Activated naive CD4-positive, alpha-beta T cell treated with anti-CD3 and anti-CD28 coated beads, Interleukin-2, amount 50 U/mL, for 72 hours (primary cell): ENCODE measurements around the gene SLITRK2. TPM values are rescaled to one million over a fixed set of nuclear protein-coding genes. Genes with fewer than 3 reads are reported as not detected.

ENCODE experiments used
- ATAC-seq, 2 donors: fragments of 150-1000 bp; cut with Tn5 transposase; 2 replicates each; pipeline ENCODE4 v1.10.0; 2021; ENCODE audit warnings: mild to moderate bottlenecking in 2 of 2, moderate library complexity in 2 of 2
- DNase-seq, 2 donors: peaks; one replicate each; pipeline ENCODE4 v3.0.0; 2021 to 2022; ENCODE audit warnings: low spot score in 2 of 2
- H3K27ac Mint-ChIP-seq, 2 donors: one replicate each; pipeline ENCODE4 v1.8.0; 2022; ENCODE audit warnings: mild to moderate bottlenecking in 2 of 2, mixed read lengths in 2 of 2
- H3K36me3 Mint-ChIP-seq, 2 donors: one replicate each; pipeline ENCODE4 v1.8.0; 2022; ENCODE audit warnings: mixed read lengths in 2 of 2
- H3K9me3 Mint-ChIP-seq, 2 donors: one replicate each; pipeline ENCODE4 v1.8.0; 2022; ENCODE audit warnings: mixed read lengths in 2 of 2
- total RNA-seq, 2 donors: library from RNA; stranded (reverse); gene quantifications; one replicate each; pipeline ENCODE4 v1.2.3, GENCODE V29; 2022

The SLITRK2 gene, protein sequence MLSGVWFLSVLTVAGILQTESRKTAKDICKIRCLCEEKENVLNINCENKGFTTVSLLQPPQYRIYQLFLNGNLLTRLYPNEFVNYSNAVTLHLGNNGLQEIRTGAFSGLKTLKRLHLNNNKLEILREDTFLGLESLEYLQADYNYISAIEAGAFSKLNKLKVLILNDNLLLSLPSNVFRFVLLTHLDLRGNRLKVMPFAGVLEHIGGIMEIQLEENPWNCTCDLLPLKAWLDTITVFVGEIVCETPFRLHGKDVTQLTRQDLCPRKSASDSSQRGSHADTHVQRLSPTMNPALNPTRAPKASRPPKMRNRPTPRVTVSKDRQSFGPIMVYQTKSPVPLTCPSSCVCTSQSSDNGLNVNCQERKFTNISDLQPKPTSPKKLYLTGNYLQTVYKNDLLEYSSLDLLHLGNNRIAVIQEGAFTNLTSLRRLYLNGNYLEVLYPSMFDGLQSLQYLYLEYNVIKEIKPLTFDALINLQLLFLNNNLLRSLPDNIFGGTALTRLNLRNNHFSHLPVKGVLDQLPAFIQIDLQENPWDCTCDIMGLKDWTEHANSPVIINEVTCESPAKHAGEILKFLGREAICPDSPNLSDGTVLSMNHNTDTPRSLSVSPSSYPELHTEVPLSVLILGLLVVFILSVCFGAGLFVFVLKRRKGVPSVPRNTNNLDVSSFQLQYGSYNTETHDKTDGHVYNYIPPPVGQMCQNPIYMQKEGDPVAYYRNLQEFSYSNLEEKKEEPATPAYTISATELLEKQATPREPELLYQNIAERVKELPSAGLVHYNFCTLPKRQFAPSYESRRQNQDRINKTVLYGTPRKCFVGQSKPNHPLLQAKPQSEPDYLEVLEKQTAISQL
- total RNA-seq, result not detected

DNA sequence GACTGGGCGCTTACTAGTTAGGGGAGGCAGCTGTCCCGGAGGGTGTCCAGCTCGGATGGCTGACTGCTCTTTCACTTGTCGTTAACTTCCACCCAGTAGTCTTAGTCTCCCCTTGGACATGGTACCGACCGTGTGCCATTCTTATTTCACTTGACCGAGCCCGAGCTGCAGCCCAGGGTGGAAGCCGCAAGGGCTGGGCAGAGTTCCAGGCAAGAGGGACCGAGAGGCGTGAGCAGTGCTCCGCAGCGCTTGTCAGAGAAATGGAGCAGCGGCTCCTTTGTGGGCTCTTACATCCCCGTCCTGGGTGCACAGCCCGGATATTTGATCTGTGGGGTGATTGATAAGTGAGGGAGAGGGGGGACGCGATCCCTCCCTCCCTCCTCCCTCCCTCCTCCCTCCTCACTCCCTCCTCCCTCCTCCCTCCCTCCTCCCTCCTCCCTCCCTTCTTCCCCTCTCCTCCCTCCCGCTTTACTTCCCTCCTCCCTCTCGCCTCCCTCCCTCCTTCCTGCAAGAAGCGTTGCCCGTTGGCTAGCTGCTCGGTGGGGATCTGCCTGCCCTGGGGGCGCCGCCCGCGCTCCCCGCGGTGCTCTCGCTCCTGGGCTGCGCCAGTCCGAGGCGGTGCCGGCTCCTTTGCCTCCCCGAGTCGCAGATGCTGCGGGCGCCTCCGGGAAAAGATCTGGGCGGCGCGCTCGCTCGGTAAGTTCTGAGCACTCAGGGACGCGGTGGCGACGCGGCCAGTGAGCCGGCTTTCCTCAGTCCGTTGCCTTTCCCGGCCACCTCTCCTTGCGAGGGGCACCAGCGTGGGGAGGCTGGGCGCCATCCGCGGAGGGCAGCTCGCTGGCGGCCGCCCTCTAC, at the start of gene SLITRK2:
SLITRK2 (plus strand) TSS at position 499 of the 855 bp plus-strand sequence. CDS start 4,597 bp downstream, outside the sequence.
- H3K9me3 Mint-ChIP-seq, result peaks cover 0 to 3% of the 10 kb centered on the region in 2 donors
- DNase-seq, result no peak
- peaks cover 0 to 8% of the 10 kb centered on the region in 2 donors for H3K36me3 Mint-ChIP-seq
- no peak for ATAC-seq
- H3K27ac Mint-ChIP-seq, result no peak within 1 kb of the TSS

DNA sequence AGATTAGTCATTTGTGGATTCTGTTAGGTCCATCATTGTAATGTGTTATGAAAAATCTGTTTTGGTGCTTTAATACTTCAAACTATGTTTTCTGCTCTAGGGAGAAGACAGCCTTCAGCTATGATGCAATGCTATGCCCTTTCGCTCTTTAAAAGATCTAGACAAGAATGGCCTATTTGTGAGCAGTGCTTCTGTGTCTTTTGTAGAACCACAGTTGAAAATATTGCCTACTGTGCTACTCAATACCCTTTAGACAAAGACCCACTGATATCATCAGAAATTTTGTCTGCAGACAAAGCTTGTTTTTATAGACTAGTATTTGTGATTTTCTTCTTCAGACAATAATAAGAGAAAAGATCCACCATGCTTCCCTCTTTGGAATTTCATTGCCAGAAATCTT, 44.6 kb upstream of the SLITRK2 start:
- Mint-ChIP-seq H3K36me3 (no peaks in the 10 kb centered on the region), H3K9me3 (peaks cover 5 to 13% of the 10 kb centered on the region in 2 donors), H3K27ac (no peak overlapping the region)
- ATAC-seq (no peak), DNase-seq (no peak)

DNA sequence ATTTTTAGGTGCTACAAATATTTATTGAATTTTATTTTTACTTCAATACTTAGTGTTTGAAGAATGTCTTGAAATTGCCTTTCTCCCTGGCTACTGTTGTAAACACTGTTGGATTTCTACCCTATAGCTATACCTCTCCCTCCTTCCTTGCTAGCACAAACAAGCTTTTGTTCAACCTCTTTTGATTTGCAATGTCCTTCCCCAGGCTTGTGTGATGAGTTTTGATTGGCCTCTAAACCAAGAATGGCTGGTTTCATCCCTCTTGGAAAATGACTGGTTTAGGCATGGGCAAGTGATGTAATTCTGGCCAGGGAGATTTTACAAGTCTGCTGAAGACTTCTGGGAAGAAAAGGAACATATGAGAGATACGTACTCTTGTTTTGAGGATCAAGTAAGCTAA, 25.3 kb upstream of the SLITRK2 start:
- DNase-seq (no peak), ATAC-seq (no peak)
- Mint-ChIP-seq H3K36me3 (no peaks in the 10 kb centered on the region), H3K27ac (no peak overlapping the region), H3K9me3 (no peaks in the 10 kb centered on the region)

DNA sequence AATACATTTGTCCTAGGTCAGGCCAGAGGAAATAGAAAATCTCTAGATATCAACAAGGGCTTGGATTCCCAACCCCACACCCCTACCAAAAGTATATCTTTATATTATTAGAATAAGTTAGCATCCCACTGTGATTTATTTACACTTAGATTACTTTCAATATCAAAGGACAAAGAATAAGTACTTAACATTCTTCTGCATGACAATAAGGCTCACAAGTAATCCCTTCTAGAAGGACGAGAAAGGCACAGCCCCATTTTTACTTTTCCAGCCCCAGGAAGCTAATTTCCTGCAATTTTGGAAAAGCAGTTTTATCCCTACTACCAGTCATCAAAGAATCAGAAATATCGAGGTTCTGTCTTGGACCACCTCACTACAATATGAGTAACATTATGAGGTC, 14.1 kb upstream of the SLITRK2 start:
- Mint-ChIP-seq H3K27ac (no peak overlapping the region), H3K36me3 (no peaks in the 10 kb centered on the region), H3K9me3 (no peaks in the 10 kb centered on the region)
- no peak for ATAC-seq
- no peak for DNase-seq

DNA sequence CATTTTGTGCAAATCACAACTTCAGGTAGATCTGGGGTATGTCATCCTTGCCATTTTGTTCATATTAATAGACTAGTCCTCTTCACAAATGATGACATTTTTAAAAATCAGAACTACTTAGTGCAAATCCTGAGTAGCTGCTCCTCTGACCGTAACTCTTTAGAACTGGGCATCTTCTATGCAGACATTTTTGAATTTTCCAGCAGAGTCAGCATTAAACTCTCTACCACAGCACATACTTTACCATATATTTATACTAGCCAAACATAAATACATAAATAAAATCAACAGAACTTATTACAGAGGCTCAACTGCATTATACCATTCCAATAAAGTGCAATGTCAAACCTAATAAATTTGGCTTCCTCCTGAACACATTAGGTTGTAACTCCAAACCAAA, 4.5 kb upstream of the SLITRK2 start:
- Mint-ChIP-seq H3K36me3 (peaks cover 0 to 8% of the 10 kb centered on the region in 2 donors), H3K9me3 (peaks cover 0 to 3% of the 10 kb centered on the region in 2 donors), H3K27ac (no peak overlapping the region)
- DNase-seq, result no peak
- ATAC-seq, result no peak

DNA sequence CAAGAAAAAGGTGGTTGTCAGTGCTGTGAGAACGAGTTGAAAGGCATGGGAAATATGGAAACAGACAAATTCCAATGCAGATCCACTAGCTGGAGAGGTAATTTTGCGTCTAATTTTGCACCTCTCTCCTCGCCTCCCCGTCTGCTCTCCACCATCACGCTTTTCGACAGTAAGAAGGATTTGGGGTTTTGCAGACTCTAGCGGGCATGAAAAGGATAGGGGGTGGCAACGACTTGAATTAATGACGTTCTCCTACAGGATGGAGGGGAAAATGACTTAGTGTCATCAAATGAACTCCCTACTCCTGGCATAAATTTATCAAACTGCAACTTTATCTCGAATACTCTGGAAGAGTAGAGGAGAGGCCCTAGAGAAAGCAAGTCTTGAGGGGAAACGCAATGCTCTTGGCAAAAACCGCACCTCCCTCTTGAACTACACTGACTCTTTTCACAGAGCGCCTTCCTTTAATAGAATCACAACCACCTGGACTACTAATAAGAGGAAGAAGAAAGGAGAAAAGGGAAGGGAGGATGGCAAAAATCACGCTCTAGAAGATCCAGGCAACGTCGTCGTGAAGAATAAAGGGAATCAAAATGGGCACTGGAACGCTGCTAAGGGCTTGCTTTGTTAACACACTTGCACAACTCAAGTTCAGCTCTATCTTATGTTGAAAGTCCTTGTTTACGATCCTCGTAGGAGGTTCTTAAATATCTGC, 871 bp upstream of the SLITRK2 start:
- peaks cover 0 to 3% of the 10 kb centered on the region in 2 donors for H3K9me3 Mint-ChIP-seq
- H3K36me3 Mint-ChIP-seq, result peaks cover 0 to 8% of the 10 kb centered on the region in 2 donors
- ATAC-seq (no peak), DNase-seq (no peak)
- H3K27ac Mint-ChIP-seq, result no peak overlapping the region

DNA sequence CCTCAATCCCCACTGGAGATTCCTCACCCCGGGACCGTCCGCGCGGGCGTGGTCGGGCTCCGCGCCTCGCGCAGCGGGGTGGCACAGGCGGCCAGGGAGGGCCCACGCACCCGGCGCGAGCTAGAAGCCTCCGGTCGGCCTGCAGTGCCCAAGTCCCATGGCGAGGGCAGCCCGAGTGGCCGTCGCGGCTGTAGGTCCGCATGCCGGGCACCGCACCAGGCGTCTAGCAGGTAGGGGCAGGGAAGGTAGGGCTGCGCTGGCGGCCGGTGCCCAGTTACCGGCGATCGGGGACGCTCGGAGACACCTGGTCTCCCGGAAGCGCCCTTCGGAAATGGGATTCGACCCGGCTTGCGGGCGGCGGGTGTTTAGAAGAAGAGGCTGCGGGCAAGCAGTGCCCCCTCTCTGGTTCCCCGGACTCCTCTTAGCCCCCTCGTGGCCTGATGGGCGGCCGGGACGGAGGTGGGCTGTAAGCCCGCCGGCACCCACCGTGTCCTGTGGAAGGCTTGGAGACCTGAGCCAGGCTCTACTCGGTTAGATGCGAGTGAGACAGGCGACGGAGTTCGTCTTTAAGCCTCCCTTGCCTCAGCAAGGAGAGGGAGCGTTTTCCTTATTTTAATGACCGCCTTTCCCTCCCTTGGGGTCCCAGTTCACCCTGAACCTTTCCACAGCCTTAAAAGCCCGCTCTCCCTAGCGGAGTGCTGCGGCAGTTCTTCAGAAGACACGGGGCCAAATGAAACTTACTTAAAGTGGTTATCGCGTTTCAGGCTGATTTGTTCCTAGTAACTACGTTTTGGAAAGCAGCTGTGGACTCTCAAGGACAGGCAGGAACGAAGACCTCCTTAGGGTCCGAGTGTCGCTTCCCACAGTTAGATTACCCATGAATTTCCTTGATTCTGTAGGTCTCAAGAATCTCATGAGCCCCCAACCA, 821 bp downstream of the SLITRK2 start:
- peaks cover 0 to 8% of the 10 kb centered on the region in 2 donors for H3K36me3 Mint-ChIP-seq
- no peak for ATAC-seq
- peaks cover 0 to 3% of the 10 kb centered on the region in 2 donors for H3K9me3 Mint-ChIP-seq
- no peak overlapping the region for H3K27ac Mint-ChIP-seq
- DNase-seq, result no peak

DNA sequence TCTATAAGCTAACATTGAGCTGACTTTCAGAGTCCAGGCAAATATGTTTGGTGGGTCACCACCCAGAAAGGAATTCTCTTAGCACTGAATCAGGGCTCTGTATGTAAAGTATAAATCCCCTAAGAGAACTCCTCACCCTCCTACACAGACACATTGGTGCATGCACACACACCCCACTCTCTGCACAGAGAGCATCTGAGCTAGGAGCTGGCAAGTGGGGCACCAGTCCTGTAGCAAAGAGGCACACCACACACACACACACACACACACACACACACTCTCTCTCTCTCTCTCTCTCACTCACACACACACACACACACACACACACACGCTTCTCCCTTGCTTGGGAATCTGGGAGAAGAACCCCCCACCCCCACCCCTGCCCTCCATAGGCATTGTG, 3.2 kb downstream of the SLITRK2 start:
- DNase-seq, result no peak
- no peak for ATAC-seq
- H3K9me3 Mint-ChIP-seq, result peaks cover 0 to 3% of the 10 kb centered on the region in 2 donors
- H3K36me3 Mint-ChIP-seq, result peaks cover 0 to 8% of the 10 kb centered on the region in 2 donors
- H3K27ac Mint-ChIP-seq, result no peak overlapping the region

DNA sequence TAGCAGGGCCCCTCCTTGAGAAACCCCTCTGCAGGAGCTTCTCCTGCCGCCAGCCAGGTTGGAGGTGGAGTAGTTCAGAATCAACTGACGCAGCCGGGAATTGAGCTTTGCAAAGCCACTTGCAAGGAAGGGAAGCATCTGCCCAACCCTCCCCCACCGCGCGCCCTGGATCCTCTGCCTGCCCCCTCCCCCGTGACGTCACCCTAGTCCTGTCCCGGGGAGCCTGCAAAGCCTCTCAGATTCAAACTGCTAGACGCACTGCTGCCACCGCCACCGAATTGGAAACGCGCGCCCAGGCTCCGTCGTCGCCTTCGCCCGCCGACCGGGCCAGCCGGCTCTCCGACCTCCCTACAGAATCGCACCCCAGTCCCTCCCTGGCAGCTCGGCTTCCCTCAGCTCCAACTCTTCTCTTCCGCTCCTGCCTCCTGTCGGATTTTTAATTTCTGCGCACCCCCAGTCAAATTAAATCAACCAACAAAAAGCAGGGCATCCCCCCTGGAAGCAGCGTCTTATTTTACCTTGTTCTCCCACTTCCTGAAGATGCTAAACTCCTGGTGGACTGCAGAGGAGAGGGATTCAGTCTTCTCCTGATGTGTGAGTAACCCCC, 3.8 kb downstream of the SLITRK2 start:
- DNase-seq, result no peak
- H3K27ac Mint-ChIP-seq, result peak overlapping the region in 1 of 2 donors; percentile 44
- H3K9me3 Mint-ChIP-seq, result peaks cover 0 to 3% of the 10 kb centered on the region in 2 donors
- ATAC-seq, result no peak
- H3K36me3 Mint-ChIP-seq, result peaks cover 0 to 8% of the 10 kb centered on the region in 2 donors

DNA sequence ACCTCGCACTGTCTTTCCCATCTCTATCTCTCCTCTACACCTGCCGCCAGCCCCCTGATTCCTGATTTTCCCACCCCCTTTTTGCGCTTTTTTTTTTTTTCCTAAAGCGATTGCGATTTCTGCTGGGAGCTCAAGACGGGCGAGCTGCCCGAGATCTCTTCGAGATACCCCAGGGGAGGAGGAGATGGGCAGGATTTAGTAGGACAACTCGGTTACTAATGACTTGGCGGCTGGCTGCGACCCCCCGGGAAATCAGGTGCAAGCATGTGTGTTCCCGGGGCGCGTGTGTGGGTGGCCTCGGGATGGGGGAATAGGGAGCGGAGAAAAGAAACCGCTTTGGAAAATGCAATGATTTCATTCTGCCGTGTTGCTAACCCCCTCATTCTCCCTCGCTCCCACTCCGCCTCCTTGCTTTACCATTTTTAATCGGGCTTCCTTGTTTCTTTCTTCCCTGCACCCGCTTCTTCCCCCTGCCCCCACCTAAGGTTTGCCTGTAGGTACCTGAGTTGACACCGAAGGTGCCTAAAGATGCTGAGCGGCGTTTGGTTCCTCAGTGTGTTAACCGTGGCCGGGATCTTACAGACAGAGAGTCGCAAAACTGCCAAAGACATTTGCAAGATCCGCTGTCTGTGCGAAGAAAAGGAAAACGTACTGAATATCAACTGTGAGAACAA, 4.4 kb downstream of the SLITRK2 start:
- ATAC-seq (no peak), DNase-seq (no peak)
- H3K27ac Mint-ChIP-seq, result no peak overlapping the region
- no peaks in the 10 kb centered on the region for H3K9me3 Mint-ChIP-seq
- H3K36me3 Mint-ChIP-seq, result peaks cover 0 to 3% of the 10 kb centered on the region in 2 donors

DNA sequence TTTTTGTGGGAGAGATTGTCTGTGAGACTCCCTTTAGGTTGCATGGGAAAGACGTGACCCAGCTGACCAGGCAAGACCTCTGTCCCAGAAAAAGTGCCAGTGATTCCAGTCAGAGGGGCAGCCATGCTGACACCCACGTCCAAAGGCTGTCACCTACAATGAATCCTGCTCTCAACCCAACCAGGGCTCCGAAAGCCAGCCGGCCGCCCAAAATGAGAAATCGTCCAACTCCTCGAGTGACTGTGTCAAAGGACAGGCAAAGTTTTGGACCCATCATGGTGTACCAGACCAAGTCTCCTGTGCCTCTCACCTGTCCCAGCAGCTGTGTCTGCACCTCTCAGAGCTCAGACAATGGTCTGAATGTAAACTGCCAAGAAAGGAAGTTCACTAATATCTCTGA, 5.5 kb downstream of the SLITRK2 start:
- Mint-ChIP-seq H3K9me3 (no peaks in the 10 kb centered on the region), H3K27ac (no peak overlapping the region), H3K36me3 (no peaks in the 10 kb centered on the region)
- no peak for DNase-seq
- ATAC-seq, result no peak

DNA sequence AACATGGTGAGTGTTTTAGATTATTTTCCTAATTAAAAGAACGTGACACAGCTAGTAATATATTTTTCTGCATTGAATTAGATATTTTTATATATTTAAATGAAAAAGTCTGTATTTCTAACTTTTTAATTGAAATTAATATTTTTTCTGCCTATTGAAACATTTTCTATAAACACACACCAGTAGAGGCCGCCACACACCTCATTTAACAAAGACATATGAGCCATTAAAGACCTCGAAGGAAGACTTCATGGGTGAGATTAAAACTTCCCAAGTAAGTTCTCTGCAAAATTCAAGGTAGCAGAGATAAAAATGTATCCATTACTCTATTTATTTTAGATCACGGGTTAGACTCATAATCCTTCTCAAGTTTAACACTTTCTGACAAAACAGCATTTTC, 8.3 kb downstream of the SLITRK2 start:
- Mint-ChIP-seq H3K36me3 (no peaks in the 10 kb centered on the region), H3K27ac (no peak overlapping the region), H3K9me3 (no peaks in the 10 kb centered on the region)
- DNase-seq (no peak), ATAC-seq (no peak)

DNA sequence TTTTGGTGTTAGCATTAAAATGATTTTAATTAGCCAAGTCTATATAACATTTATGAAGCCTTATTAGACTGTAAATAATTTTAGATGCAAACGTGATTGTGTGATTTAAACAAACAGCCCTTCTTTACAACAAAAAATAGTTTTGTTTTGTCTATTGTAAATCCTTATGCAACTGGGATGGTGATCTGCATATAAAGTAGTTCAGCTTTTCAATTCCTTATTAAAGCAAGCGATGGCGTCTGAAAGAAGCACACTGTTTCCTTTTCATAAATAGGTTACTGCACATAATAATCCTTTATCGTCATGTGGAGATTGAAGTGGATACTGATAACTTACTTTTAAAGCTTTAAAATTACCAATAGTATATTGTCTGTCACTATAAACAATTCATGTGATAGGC, 8.8 kb downstream of the SLITRK2 start:
- no peak for DNase-seq
- no peak for ATAC-seq
- Mint-ChIP-seq H3K27ac (no peak overlapping the region), H3K9me3 (no peaks in the 10 kb centered on the region), H3K36me3 (no peaks in the 10 kb centered on the region)

DNA sequence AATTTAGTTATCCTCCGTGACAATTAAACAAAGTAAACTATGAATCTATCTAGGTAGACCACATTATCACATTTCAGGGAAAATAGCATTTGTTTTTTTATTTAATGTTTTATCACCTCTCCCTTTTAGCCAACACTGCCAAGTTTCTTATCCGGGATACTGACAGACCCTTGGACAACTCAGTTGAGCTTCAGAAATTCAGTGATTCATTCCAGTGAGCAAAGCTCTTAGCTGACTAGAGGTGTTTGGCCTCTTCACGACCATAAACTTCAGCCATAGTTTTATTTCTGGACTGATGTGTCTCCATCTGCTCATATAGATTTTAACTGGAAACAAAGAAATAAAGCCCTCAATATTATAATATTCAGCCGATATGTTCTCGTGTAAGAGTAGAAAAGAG, 15.2 kb downstream of the SLITRK2 start:
- Mint-ChIP-seq H3K9me3 (no peaks in the 10 kb centered on the region), H3K36me3 (no peaks in the 10 kb centered on the region), H3K27ac (no peak overlapping the region)
- ATAC-seq (no peak), DNase-seq (no peak)
